Urinary bladder (tissue), 4 donors: ENCODE results near the gene RGS7. TPM values are rescaled to one million over a fixed set of nuclear protein-coding genes. Genes with fewer than 3 reads are reported as not detected.

ENCODE experiments used
- DNase-seq: peaks from one replicate; pipeline ENCODE4 v3.0.0-alpha.2; 2015; ENCODE audit errors: extremely low spot score
- H3K27ac ChIP-seq: one replicate; pipeline ENCODE4 v1.5.1; 2013; ENCODE audit warnings: low read depth, mild to moderate bottlenecking, moderate library complexity
- H3K36me3 ChIP-seq: one replicate; pipeline ENCODE4 v1.6.1; 2013; ENCODE audit warnings: mild to moderate bottlenecking, moderate library complexity; ENCODE audit not compliant: insufficient read depth
- H3K4me1 ChIP-seq: one replicate; pipeline ENCODE4 v1.6.1; 2013; ENCODE audit warnings: mild to moderate bottlenecking, moderate library complexity; ENCODE audit not compliant: insufficient read depth
- H3K4me3 ChIP-seq: one replicate; pipeline ENCODE4 v1.5.1; 2013; ENCODE audit warnings: low read depth, low read length
- WGBS: extraction: QIAGEN DNeasy Blood & Tissue Kit; methylation state at CpG from one replicate; pipeline ENCODE4 v1.1.7; 2013; 5-methylcytosine and 5-hydroxymethylcytosine counted together
- polyA plus RNA-seq: library from polyadenylated mRNA; stranded (reverse); fragments of 200-250 nt; gene quantifications from one replicate; pipeline ENCODE4 v1.2.3, GENCODE V29; 2013
- total RNA-seq: library from RNA; depleted of rRNA; stranded (reverse); fragments of >200 nt; gene quantifications from one replicate; pipeline ENCODE4 v1.2.3, GENCODE V29; 2014
- donor health status: healthy with polysubstance abuse.
- donor health status: healthy.

RGS7 gene
- total and polyA plus RNA-seq, 2 donors = 0.04 to 0.42 TPM

DNA sequence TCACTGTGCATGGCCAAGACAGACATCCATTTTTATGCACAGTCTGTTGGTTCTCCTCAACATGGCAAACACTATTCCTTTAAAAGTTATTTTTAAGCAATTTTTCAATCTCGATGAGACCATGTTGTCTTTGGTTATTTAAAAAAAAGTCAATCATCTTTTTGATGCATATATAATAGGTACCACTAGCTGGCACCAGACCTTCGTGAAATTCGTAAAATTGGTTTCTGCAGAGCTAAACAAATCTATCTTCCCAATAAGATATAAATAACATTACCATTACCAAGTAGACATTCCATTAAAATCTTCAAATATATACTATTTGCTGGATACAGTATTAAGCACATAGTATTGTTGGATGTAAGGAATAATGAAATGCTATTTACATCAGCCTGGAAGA, 525.1 kb downstream of the RGS7 start:
- no peaks in the 10 kb centered on the region for H3K4me1 ChIP-seq
- no peak overlapping the region for H3K27ac ChIP-seq
- no peak for DNase-seq
- no peak overlapping the region for H3K4me3 ChIP-seq
- 46% methylated on average over 3 of the region's 3 CpGs for WGBS
- no peaks in the 10 kb centered on the region for H3K36me3 ChIP-seq

DNA sequence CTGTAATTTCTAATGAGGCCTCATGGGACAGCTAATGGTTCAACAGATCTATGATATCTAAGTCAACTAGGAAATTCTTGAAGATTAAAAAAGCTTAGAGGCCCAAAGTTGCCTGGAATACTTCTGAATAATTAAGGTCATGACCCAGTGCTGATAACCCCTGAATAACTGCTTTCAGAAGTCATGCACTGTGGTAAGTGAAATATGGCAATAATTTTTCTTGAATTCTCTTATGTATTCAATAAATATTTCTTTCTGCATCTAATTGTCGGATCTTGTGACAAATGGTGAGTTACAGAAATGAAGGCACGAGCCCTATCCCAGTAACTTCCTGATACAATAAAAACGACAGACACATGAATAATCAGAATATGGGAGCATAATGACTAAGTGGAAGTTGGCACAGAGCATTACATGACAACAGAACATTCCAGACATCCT, 525.8 kb downstream of the RGS7 start:
- H3K4me3 ChIP-seq = no peak overlapping the region
- WGBS = 33% methylated on average over 3 of the region's 3 CpGs
- no peaks in the 10 kb centered on the region for H3K4me1 ChIP-seq
- no peaks in the 10 kb centered on the region for H3K36me3 ChIP-seq
- H3K27ac ChIP-seq = no peak overlapping the region
- no peak for DNase-seq

DNA sequence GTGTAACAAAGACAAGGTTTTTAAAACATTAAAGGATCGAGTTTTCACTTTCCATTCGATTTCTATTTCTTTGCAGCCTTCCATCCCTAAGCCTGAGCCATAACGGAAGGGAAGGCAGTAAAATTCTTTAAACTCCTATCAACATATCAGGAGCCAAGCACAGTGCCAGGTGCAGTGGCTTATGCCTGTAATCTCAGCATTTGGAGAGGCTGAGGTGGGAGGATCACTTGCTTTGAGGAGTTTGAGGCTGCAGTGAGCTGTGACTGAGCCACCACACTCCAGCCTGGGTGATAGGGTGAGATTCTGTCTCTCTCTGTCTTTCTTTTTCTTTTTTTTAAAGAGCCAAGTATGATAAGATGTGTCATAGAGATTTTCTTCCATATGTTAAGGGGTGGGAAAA, 527.5 kb downstream of the RGS7 start:
- H3K27ac ChIP-seq = no peak overlapping the region
- 54% methylated on average over 3 of the region's 3 CpGs for WGBS
- no peaks in the 10 kb centered on the region for H3K4me1 ChIP-seq
- DNase-seq = no peak
- no peaks in the 10 kb centered on the region for H3K36me3 ChIP-seq
- H3K4me3 ChIP-seq = no peak overlapping the region

DNA sequence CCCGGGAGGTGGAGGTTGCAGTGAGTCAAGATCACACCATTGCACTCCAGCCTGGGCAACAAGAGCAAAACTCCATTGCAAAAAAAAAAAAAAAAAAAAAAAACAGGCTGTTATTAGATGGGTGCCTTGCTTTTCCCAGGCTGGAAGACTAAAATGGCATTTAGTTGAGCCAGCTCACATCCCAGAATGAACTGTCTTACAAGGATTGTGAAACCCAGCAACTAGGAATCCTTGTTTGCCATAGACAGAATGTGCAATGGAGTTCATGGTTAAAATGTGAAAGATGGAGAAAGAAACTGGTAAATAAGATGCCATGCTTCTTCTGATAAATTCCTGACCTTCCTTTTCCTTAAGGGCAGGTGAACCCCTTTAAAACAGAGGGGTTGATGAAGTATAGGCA, 529.2 kb downstream of the RGS7 start:
- H3K4me1 ChIP-seq = no peaks in the 10 kb centered on the region
- no peak overlapping the region for H3K4me3 ChIP-seq
- no peaks in the 10 kb centered on the region for H3K36me3 ChIP-seq
- no peak overlapping the region for H3K27ac ChIP-seq
- WGBS = 97% methylated on average over 1 of the region's 1 CpG
- no peak for DNase-seq

DNA sequence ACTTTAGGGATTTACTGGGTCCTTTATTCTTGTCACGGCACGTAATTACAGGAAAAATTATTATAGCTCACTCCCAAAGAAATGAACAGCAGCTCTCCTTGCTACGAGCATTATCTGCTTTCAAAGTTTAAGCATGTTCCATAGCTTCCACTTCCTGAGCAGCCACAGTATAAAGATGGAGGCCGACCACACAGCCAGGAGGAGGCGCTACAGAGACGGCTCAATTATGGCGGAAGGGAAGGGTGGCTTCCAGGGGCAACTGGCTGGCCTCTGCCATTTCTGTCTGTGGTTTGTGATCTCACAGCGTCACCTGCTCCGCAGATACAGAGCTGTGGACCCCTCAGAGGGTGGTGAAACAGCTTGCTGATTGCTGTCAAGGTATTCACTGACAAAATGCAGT, 532.8 kb downstream of the RGS7 start:
- H3K4me1 ChIP-seq = no peaks in the 10 kb centered on the region
- WGBS = 78% methylated on average over 9 of the region's 9 CpGs
- no peak overlapping the region for H3K4me3 ChIP-seq
- no peaks in the 10 kb centered on the region for H3K36me3 ChIP-seq
- H3K27ac ChIP-seq = no peak overlapping the region
- no peak for DNase-seq

DNA sequence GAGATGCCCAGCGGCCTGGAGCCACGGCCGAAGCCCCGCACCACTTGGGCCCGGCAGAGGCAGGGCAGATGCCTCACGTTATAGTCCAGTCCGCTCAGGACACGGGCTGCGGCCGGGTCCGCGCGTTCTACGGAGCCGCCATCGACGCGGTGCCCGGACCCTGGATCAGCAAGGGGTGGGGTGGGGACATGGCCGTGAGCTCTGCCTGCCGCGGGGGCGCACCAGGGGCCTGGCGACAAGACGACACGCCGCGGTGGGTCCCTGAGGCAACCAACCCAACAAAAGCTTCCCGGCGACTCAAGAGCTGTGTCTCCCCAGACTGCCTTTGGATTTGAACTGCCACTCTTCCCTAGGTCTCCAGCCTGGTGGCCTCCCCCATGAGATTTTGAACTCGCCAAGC, 533.6 kb downstream of the RGS7 start:
- DNase-seq = no peak
- no peak overlapping the region for H3K4me3 ChIP-seq
- no peak overlapping the region for H3K27ac ChIP-seq
- H3K4me1 ChIP-seq = no peaks in the 10 kb centered on the region
- H3K36me3 ChIP-seq = no peaks in the 10 kb centered on the region
- WGBS = 95% methylated on average over 31 of the region's 31 CpGs

DNA sequence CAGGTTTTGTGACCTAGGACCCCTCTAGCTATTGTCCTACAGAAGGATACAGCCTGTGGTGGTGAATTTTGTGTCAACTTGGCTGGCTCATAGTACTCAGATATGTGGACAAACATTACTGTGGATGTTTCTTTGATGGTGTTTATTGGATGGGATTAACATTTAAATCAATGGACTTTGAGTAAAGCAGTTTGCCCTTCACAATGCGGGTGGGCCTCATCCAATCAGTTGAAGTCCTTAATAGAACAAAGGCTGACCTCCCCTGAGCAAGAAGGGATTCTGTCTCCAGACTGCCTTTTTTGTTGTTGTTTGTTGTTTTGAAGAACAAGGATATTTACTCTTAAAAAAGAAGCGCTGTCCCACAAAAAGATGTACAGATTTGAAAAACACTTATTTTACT, 535.1 kb downstream of the RGS7 start:
- H3K4me1 ChIP-seq = no peaks in the 10 kb centered on the region
- no peak overlapping the region for H3K4me3 ChIP-seq
- DNase-seq = no peak
- H3K36me3 ChIP-seq = no peaks in the 10 kb centered on the region
- H3K27ac ChIP-seq = no peak overlapping the region
- WGBS = 94% methylated on average over 2 of the region's 2 CpGs

DNA sequence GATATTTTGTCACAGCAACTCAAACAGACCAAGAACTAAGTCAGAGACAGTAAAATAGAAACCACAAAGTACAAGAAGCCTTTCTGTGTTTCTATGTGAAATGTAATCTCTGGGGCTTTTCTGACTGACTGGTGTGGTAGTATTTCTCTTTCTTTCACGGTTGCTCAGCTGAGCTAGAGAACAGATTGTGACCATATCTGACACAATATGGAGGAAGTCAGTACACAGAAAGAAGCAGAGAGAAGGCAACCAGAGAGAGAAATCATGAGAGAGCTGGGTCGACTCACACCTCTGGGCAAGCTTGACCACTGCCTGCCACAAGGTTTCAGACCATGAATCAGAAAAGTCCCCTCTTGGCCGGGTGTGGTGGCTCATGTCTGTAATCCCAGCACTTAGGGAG, 536.2 kb downstream of the RGS7 start:
- 18% methylated on average over 3 of the region's 3 CpGs for WGBS
- H3K36me3 ChIP-seq = no peaks in the 10 kb centered on the region
- H3K4me3 ChIP-seq = no peak overlapping the region
- no peak overlapping the region for H3K27ac ChIP-seq
- H3K4me1 ChIP-seq = no peaks in the 10 kb centered on the region
- no peak for DNase-seq

DNA sequence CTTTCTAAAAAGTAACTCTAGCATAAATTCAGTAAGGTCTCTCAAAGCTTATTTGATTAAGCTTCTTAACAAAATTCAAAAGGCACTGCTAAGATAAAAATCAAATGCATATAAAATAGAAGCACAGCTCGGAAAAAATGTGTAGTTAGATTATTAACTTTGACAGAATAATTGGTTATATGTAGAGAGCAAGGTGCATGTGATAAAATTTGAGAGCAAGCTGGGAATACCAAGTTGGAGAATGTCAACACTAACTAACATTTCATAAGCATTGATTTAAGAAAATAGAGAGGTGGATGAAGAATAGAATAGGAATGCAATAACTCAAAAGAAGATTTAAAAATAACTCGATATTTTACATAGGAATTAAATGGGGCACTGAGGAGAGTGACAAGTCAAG, 540.5 kb downstream of the RGS7 start:
- Histone ChIP-seq H3K36me3 (no peaks in the 10 kb centered on the region), H3K4me3 (no peak overlapping the region), H3K4me1 (no peaks in the 10 kb centered on the region), H3K27ac (no peak overlapping the region)
- WGBS = 59% methylated on average over 2 of the region's 2 CpGs
- no peak for DNase-seq

DNA sequence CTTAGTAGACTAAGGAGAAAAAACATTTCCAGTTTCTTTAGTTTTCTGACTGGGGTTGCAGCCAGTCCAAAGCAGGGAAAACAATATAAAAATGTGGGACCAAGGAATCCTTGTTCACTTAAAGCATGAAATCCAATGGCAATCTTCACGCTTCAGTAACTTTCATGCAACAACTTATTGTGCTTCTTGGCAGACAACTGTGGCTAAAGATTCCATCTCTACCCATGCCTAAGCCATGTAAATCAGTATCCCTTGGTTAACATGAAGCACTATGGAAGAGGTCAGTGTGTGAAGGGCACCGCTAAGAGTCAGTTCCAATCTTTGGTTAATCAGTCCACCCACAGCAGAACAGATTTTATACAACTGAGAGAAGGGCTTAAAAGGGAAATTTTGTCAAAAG, 543.3 kb downstream of the RGS7 start:
- no peak for DNase-seq
- Histone ChIP-seq H3K36me3 (no peaks in the 10 kb centered on the region), H3K27ac (no peak overlapping the region), H3K4me1 (no peaks in the 10 kb centered on the region), H3K4me3 (no peak overlapping the region)
- WGBS = 92% methylated on average over 2 of the region's 2 CpGs

DNA sequence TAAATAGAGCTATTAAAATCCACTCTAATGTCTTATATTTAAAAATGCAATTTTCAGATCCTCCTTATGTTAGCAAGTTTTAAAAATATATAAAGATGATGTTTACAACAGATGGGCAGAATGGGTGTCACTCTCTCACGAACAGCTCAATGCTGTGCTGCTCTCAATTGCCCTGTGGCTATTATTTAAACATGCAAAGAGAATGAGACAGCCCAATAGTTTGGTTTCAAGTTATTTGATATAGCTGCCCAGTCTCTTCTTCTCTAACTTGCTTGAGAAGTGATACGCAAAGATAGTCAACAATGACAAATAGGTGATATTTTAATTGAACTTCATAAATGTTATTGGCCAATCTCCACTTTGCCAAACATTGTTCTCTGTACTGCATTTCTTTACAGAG, 545.7 kb downstream of the RGS7 start:
- WGBS = 77% methylated on average over 2 of the region's 2 CpGs
- no peak overlapping the region for H3K27ac ChIP-seq
- H3K4me3 ChIP-seq = no peak overlapping the region
- H3K4me1 ChIP-seq = no peaks in the 10 kb centered on the region
- DNase-seq = no peak
- no peaks in the 10 kb centered on the region for H3K36me3 ChIP-seq

DNA sequence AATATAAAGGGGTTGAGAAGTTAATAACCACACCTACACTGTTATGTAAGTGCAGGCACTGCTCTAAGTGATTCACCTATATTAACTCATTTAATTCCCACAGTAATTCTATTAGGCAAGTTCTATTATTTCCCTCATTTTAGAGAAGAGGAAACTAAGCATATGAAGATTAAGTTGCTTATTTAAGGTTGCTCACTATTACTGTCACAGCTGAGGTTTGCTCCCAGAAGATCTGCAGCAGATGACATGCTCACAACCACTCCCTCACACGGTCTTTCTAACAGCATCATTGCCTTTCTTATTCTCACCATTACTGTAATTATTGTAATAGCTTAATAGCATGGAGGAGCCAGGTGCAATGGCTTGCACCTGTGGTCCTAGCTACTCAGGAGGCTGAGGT, 548.6 kb downstream of the RGS7 start:
- 52% methylated on average over 1 of the region's 1 CpG for WGBS
- H3K36me3 ChIP-seq = no peaks in the 10 kb centered on the region
- H3K4me1 ChIP-seq = no peaks in the 10 kb centered on the region
- H3K27ac ChIP-seq = no peak overlapping the region
- DNase-seq = no peak
- H3K4me3 ChIP-seq = no peak overlapping the region

DNA sequence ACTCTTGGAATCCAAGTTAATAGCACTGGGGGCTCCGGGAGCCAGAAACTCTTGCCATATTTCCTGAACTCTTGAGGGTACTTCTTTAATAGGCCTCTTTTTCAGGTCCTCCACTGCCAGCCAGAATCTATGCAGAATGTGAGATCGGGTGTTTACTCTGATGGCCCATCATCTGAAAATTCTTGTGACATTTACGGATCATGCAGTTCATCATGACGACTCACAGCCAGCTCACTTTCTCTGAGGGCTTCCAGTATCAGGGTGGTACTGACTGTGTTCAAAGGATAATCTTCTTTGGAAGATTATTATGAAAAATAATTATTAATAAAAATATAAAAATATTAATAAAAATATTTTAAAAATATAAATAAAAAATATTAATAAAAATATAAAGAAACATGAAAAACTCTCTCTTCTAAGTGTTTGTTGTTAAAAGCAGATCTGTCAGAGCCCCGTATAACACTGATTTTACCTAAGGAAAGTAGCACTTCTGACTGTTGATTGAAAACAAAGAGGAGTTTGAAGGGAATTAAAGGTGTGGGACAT, 550.7 kb downstream of the RGS7 start:
- no peak overlapping the region for H3K27ac ChIP-seq
- H3K36me3 ChIP-seq = no peaks in the 10 kb centered on the region
- WGBS = 73% methylated on average over 5 of the region's 5 CpGs
- peaks cover 1% of the 10 kb centered on the region for H3K4me1 ChIP-seq
- no peak overlapping the region for H3K4me3 ChIP-seq
- no peak for DNase-seq

DNA sequence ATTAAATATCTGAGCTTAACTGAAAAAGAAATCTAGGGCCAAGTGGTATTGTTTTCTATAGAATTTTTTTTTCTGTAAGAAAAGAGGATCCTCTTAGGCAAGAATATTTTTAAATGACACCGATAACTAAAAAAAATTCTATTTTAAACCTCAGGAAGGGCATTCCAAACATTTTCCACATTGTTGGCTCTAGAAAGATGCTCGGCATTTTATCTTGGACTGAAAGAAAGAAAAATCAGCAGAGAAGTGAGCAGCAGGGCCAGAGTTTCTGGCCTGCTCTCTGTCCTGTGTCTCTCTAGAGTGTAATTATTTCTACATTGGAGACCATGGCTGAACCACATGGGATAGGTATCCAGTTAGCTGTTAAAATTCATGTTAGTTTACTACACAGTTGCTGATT, 552.5 kb downstream of the RGS7 start:
- no peak for DNase-seq
- Histone ChIP-seq H3K4me1 (peaks cover 1% of the 10 kb centered on the region), H3K27ac (no peak overlapping the region), H3K4me3 (no peak overlapping the region), H3K36me3 (no peaks in the 10 kb centered on the region)
- WGBS = 40% methylated on average over 2 of the region's 2 CpGs

DNA sequence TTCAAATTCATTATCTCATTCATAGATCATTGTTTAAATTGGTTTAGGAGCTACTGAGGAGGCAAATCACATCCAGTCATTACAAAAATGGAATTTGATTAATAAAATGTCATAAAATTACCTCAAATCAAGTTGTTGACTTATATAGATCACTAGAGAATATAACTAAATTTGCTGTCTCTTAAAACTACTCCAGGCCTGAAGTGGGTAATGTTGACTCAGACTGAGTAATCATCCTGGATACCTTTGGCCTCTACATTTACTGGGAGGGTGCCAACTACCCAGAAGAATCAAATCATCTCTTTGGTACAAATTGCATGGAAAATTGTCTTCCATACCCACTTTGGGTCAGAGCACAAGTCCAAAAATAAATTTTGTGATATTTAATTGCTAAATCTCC, 553.9 kb downstream of the RGS7 start:
- Histone ChIP-seq H3K4me3 (no peak overlapping the region), H3K36me3 (no peaks in the 10 kb centered on the region), H3K4me1 (peaks cover 1% of the 10 kb centered on the region), H3K27ac (no peak overlapping the region)
- no peak for DNase-seq
